ENCODE results near the gene CTAG1B.

CTAG1B gene

GRCh38 chrX:154652311-154653047 is 33.4 kb upstream of the CTAG1B start:
- Histone ChIP-seq H3K4me3 (ENCODE audit: low read depth, low read length) (no peak overlapping the region), H3K9me3 (ENCODE audit: control insufficient read depth, insufficient read depth, low read depth, low read length) (no peaks in the 10 kb centered on the region), H3K36me3 (ENCODE audit: control insufficient read depth in 2 of 2, insufficient read depth in 1 of 2, low read length in 2 of 2) (no peaks in the 10 kb centered on the region), H3K4me1 (ENCODE audit: control insufficient read depth, insufficient read depth, low read length) (no peaks in the 10 kb centered on the region), H3K27ac (ENCODE audit: extremely low read depth, low read depth, low read length) (no peak overlapping the region)
- ChIA-PET CTCF (no interaction called here), POLR2A (no interaction called here)
- TF ChIP-seq RBAK (tag by site-specific recombination; IDR thresholded peaks at IDR 0.05), result no peak
- TF ChIP-seq ZNF366 (tag by site-specific recombination; conservative IDR thresholded peaks at IDR 0.05), result no peak
- TF ChIP-seq ZNF639 (tag by site-specific recombination; IDR thresholded peaks at IDR 0.05), result no peak
- no peak for TF ChIP-seq HOXC10 (CRISPR knock-in tag; IDR thresholded peaks at IDR 0.05)
- no peak for TF ChIP-seq ZFP37 (tag by site-specific recombination; IDR thresholded peaks at IDR 0.05)
- TF ChIP-seq ZNF768 (tag by site-specific recombination; IDR thresholded peaks at IDR 0.05), result no peak
- TF ChIP-seq ZNF701 (tag by site-specific recombination; IDR thresholded peaks at IDR 0.05), result no peak
- no peak for TF ChIP-seq ZNF146 (tag by site-specific recombination; IDR thresholded peaks at IDR 0.05)
- TF ChIP-seq PRDM2 (tag by site-specific recombination; IDR thresholded peaks at IDR 0.05; ENCODE audit: borderline replicate concordance), result no peak
- TF ChIP-seq ZBTB48 (tag by site-specific recombination; IDR thresholded peaks at IDR 0.05), result no peak
- no peak for TF ChIP-seq ZNF555 (tag by site-specific recombination; conservative IDR thresholded peaks at IDR 0.05)
- no peak for TF ChIP-seq ZNF354C (tag by site-specific recombination; IDR thresholded peaks at IDR 0.05; ENCODE audit: borderline replicate concordance, low read depth)
- TF ChIP-seq ZBTB11 (tag by site-specific recombination; conservative IDR thresholded peaks at IDR 0.05; ENCODE audit: low read depth), result no peak

- Histone ChIP-seq H3K9me3 (ENCODE audit: control insufficient read depth, insufficient read depth, low read depth, low read length) (no peaks in the 10 kb centered on the region), H3K4me3 (ENCODE audit: low read depth, low read length) (no peak overlapping the region), H3K4me1 (ENCODE audit: control insufficient read depth, insufficient read depth, low read length) (no peaks in the 10 kb centered on the region), H3K36me3 (ENCODE audit: control insufficient read depth in 2 of 2, insufficient read depth in 1 of 2, low read length in 2 of 2) (no peaks in the 10 kb centered on the region), H3K27ac (ENCODE audit: extremely low read depth, low read depth, low read length) (no peak overlapping the region)
- POLR2A ChIA-PET, result no interaction called here
- CTCF ChIA-PET, result no interaction called here
- TF ChIP-seq ZNF350 (tag by site-specific recombination; IDR thresholded peaks at IDR 0.05), result no peak
- TF ChIP-seq ZNF184 (tag by site-specific recombination; IDR thresholded peaks at IDR 0.05), result no peak
- TF ChIP-seq ZNF311 (tag by site-specific recombination; IDR thresholded peaks at IDR 0.05; ENCODE audit: borderline replicate concordance), result no peak
- TF ChIP-seq ZNF341 (tag by site-specific recombination; IDR thresholded peaks at IDR 0.05; ENCODE audit: low read depth), result no peak
- TF ChIP-seq ZNF677 (tag by site-specific recombination; IDR thresholded peaks at IDR 0.05), result no peak
- no peak for TF ChIP-seq SETDB1 (IDR thresholded peaks at IDR 0.05; ENCODE audit: insufficient read length, low read length)
- no peak for TF ChIP-seq ZBTB44 (tag by site-specific recombination; IDR thresholded peaks at IDR 0.05)
- TF ChIP-seq ZNF132 (tag by site-specific recombination; IDR thresholded peaks at IDR 0.05; ENCODE audit: borderline replicate concordance), result no peak
- no peak for TF ChIP-seq ZNF19 (tag by site-specific recombination; IDR thresholded peaks at IDR 0.05; ENCODE audit: low read depth)
Measured at GRCh38 chrX:154650221-154650510, 31.1 kb upstream of the CTAG1B start.

All from HEK293 (cell line).